ENCODE data around the gene EMD. TPM values are rescaled to one million over a fixed set of nuclear protein-coding genes. Genes with fewer than 3 reads are reported as not detected.
"Not testable (repeated sequence)": the region's sequence is repeated elsewhere in the genome, so short reads cannot be mapped to it uniquely, and the experiment has no call there.

The EMD gene
- total RNA-seq = 10 to 100 TPM; 14.1 to 19.5 TPM
- 10 to 100 TPM; 84.4 to 88.1 TPM for polyA plus RNA-seq (ENCODE audit: insufficient read length in 2 of 2)
- long read RNA-seq, donor 1, transcript EMD-202 (6 exons, 1,379 nt) = major isoform, 29 of 33 reads
- long read RNA-seq, donor 1, partial matches to known transcripts = 0 of 33 reads
- long read RNA-seq, donor 1, other reads (novel, unspliced or antisense) = 0 of 33 reads
- long read RNA-seq, donor 2, transcript EMD-202 (6 exons, 1,379 nt) = major isoform, 10 of 13 reads
- long read RNA-seq, donor 2, partial matches to known transcripts = 0 of 13 reads
- long read RNA-seq, donor 2, other reads (novel, unspliced or antisense) = 0 of 13 reads
- long read RNA-seq, donor 3, transcript EMD-202 (6 exons, 1,379 nt) = major isoform, 12 of 15 reads
- long read RNA-seq, donor 3, partial matches to known transcripts = 0 of 15 reads
- long read RNA-seq, donor 3, other reads (novel, unspliced or antisense) = 0 of 15 reads
- long read RNA-seq, donor 4, transcript EMD-202 (6 exons, 1,379 nt) = major isoform, 20 of 31 reads
- long read RNA-seq, donor 4, partial matches to known transcripts = 5 of 31 reads
- long read RNA-seq, donor 4, other reads (novel, unspliced or antisense) = 0 of 31 reads

DNA sequence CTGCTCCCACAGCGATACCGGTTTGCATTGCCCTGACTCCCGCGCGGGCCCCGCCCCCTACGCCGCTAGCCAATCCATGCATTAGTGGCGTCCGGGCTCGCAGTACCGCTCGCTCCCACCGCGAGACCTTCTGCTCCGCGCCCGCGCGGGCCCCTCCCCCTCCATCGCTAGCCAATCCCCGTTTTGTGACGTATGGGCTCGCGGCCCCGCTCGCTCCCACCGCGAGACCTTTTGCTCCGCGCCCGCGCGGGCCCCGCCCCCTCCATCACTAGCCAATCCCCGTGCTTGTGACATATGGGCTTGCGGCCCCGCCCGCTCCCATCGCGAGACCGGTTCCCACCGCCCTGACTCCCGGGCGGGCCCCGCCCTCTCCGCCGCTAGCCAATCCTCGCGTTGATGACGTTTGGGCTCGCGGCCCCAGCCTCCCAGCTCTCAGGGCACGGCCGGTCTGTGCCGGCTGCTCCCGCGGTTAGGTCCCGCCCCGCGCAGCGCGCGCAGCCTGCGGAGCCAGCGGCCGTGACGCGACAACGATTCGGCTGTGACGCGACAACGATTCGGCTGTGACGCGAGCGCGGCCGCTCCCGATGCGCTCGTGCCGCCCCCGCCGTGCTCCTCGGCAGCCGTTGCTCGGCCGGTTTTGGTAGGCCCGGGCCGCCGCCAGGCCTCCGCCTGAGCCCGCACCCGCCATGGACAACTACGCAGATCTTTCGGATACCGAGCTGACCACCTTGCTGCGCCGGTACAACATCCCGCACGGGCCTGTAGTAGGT is at the start of gene EMD:
Gene EMD (plus strand): TSS at position 497 of the 770 bp plus-strand sequence. CDS start 190 bp downstream, at position 687.
- H3K27me3 ChIP-seq (ENCODE audit: control insufficient read depth, insufficient read depth, low read length) = no peaks in the 10 kb centered on the region
- no peaks in the 10 kb centered on the region for H3K9me3 ChIP-seq (ENCODE audit: control insufficient read depth, insufficient read depth, low read length)
- H3K27ac ChIP-seq (ENCODE audit: low read depth, low read length) = peak within 1 kb of the TSS; percentile 94
- peaks cover 16% of the 10 kb centered on the region for H3K36me3 ChIP-seq (ENCODE audit: control insufficient read depth, insufficient read depth, low read length)
- WGBS (ENCODE audit: insufficient coverage) = 24% methylated on average over 103 of the region's 103 CpGs
- peak within 1 kb of the TSS; percentile 67 for H3K4me3 ChIP-seq (ENCODE audit: low read depth, low read length)
- peak in 5 of 6 donors; percentile 84 to 98 (median 89) for DNase-seq (ENCODE audit: low read depth in 4 of 6, low spot score in 6 of 6)
- peaks cover 35% of the 10 kb centered on the region for H3K4me1 ChIP-seq (ENCODE audit: control insufficient read depth, insufficient read depth, low read length)

DNA sequence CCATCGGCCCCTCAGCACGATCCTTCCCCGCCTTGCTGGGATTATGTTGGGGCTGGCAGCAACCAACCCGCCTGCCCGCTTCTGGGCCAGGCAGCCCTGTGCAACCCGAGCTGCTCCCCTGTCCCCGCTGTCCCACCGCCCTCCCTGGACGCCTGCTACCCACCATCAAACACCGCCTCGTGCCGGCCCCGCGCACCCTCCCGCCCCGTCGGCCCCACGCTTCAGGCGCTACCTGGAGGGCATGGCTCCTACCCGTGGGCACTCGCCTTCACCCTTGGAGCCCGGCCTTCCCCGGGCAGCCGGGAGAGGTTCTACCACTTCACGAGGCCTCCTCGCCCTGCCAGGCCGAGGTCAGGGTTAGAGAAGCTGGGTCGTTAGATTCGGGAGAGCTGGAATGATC is 46.5 kb upstream of the EMD start:
- Histone ChIP-seq H3K4me1 (ENCODE audit: control insufficient read depth, insufficient read depth, low read length) (peaks cover 4% of the 10 kb centered on the region), H3K36me3 (ENCODE audit: control insufficient read depth, insufficient read depth, low read length) (no peaks in the 10 kb centered on the region), H3K27ac (ENCODE audit: low read depth, low read length) (no peak overlapping the region), H3K9me3 (ENCODE audit: control insufficient read depth, insufficient read depth, low read length) (no peaks in the 10 kb centered on the region), H3K27me3 (ENCODE audit: control insufficient read depth, insufficient read depth, low read length) (no peaks in the 10 kb centered on the region), H3K4me3 (ENCODE audit: low read depth, low read length) (no peak overlapping the region)
- no peak for DNase-seq (ENCODE audit: low read depth in 4 of 6, low spot score in 6 of 6)
- WGBS (ENCODE audit: insufficient coverage) = 90% methylated on average over 29 of the region's 29 CpGs

DNA sequence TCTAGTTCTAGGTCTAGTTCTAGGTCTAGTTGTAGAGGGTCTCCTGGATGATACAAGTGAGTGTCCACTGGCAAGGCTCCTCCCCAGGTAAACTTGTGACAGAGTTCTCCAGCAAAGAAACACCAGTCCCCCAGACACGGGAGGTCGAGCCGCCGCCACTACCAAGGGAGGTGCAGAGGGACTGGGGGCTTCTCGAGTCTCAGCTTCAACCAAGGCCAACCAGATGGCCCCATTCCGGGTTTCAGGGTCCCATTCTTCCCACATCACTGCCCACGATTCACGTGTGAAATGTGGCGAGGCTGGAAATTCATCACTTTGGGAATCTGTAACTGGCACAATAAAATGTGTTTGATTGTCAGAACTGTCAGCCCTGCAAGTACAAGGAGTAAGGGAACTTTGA is 46.0 kb upstream of the EMD start:
- Histone ChIP-seq H3K9me3 (ENCODE audit: control insufficient read depth, insufficient read depth, low read length) (no peaks in the 10 kb centered on the region), H3K4me1 (ENCODE audit: control insufficient read depth, insufficient read depth, low read length) (peaks cover 4% of the 10 kb centered on the region), H3K27me3 (ENCODE audit: control insufficient read depth, insufficient read depth, low read length) (no peaks in the 10 kb centered on the region), H3K4me3 (ENCODE audit: low read depth, low read length) (no peak overlapping the region), H3K27ac (ENCODE audit: low read depth, low read length) (no peak overlapping the region), H3K36me3 (ENCODE audit: control insufficient read depth, insufficient read depth, low read length) (no peaks in the 10 kb centered on the region)
- DNase-seq (ENCODE audit: low read depth in 4 of 6, low spot score in 6 of 6) = no peak
- 83% methylated on average over 8 of the region's 9 CpGs for WGBS (ENCODE audit: insufficient coverage)

DNA sequence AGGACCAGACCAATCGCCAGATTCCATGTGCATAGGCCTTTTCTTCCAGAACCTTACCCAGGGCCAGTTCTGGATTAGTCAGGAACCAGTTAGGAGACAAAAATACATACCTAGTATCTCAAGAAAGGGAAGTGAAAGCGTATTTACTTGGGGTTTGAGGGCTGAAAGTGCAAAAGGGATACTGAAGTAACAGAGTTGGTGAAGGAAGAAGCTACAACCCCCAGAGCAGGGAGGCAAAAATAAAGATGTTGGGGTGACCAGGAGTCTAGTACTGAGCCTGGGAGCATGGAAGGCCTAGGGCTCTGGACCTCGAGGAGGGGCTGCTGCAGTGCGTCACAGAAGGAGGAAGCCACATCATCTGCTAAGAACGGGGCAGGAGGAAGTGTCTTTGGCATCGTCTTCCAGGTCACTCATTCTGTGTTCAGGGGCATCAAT is 45.2 kb upstream of the EMD start:
- peaks cover under 1% of the 10 kb centered on the region for H3K4me1 ChIP-seq (ENCODE audit: control insufficient read depth, insufficient read depth, low read length)
- no peaks in the 10 kb centered on the region for H3K9me3 ChIP-seq (ENCODE audit: control insufficient read depth, insufficient read depth, low read length)
- no peak for DNase-seq (ENCODE audit: low read depth in 4 of 6, low spot score in 6 of 6)
- no peaks in the 10 kb centered on the region for H3K36me3 ChIP-seq (ENCODE audit: control insufficient read depth, insufficient read depth, low read length)
- H3K27ac ChIP-seq (ENCODE audit: low read depth, low read length) = no peak overlapping the region
- no peaks in the 10 kb centered on the region for H3K27me3 ChIP-seq (ENCODE audit: control insufficient read depth, insufficient read depth, low read length)
- 70% methylated on average over 4 of the region's 6 CpGs for WGBS (ENCODE audit: insufficient coverage)
- H3K4me3 ChIP-seq (ENCODE audit: low read depth, low read length) = no peak overlapping the region

DNA sequence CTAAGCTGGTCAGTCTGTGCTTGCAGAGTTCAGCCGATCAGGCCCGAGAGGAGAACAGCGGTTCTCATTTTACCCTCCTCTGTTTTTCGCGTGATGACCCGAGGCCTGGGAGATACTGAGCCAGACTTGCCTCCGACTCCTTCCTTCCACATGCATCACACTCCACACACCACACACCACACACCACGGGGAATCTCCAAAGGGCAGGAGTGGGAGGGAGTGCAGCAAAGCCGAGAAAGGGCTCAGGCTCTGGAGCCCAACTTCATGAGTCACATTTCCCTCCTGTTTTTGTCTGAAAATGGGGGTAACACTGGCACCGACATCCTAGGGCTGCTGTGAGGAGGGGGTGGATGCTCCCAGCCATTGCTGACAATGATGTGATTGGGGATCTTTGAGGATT is 44.6 kb upstream of the EMD start:
- WGBS (ENCODE audit: insufficient coverage) = 89% methylated on average over 3 of the region's 10 CpGs
- Histone ChIP-seq H3K27me3 (ENCODE audit: control insufficient read depth, insufficient read depth, low read length) (no peaks in the 10 kb centered on the region), H3K4me3 (ENCODE audit: low read depth, low read length) (no peak overlapping the region), H3K27ac (ENCODE audit: low read depth, low read length) (no peak overlapping the region), H3K36me3 (ENCODE audit: control insufficient read depth, insufficient read depth, low read length) (no peaks in the 10 kb centered on the region), H3K9me3 (ENCODE audit: control insufficient read depth, insufficient read depth, low read length) (no peaks in the 10 kb centered on the region), H3K4me1 (ENCODE audit: control insufficient read depth, insufficient read depth, low read length) (no peaks in the 10 kb centered on the region)
- DNase-seq (ENCODE audit: low read depth in 4 of 6, low spot score in 6 of 6) = no peak

DNA sequence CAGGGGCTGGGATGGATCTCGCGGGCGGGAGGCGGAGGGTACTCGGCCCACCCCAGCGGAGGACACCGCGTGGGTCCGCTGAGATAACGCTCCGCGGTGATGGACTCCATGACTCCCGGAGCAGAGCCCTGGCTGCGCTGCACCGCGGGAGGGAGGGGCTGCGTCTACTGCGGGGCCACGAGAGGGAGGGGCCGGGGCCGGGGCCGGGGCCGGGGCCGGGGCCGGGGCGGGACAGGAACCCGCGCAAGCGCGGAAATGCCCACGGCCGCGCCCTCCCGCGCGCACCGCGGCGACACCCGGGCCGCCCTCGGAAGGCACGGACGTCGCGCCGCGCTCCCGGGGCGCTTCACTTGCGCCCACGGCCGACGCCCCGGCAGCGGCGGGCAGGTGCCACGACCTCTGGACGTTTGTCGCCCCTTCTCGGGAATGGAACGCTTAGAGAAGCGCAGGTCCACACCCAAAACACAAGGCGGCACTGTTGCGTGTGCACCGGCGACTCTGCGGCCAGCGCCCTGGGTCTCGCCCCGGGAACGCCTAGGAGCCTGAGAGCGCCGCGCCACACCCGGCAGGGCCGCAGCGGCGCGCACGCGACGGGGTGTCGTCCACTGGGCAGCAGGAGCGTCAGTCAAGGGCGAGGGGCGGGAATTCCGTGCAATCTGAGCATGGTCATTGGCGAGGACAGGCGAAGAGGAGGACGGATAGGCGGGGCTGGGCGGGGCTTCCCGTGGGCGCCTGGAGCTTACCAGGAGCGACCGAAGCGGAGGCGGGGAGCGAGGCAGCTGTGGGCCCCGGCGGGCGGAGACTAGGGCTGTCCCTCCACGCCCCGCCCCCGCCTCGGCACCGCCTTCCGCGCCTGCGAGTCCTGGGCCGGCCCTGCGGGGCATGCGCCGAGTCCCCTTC is 37.4 kb upstream of the EMD start:
- H3K4me1 ChIP-seq (ENCODE audit: control insufficient read depth, insufficient read depth, low read length); DNase-seq (ENCODE audit: low read depth in 4 of 6, low spot score in 6 of 6); H3K4me3 ChIP-seq (ENCODE audit: low read depth, low read length); H3K9me3 ChIP-seq (ENCODE audit: control insufficient read depth, insufficient read depth, low read length); H3K27ac ChIP-seq (ENCODE audit: low read depth, low read length); H3K36me3 ChIP-seq (ENCODE audit: control insufficient read depth, insufficient read depth, low read length); H3K27me3 ChIP-seq (ENCODE audit: control insufficient read depth, insufficient read depth, low read length): not testable (repeated sequence)
- WGBS (ENCODE audit: insufficient coverage) = no CpG with 5 or more reads among the region's 115 CpGs

DNA sequence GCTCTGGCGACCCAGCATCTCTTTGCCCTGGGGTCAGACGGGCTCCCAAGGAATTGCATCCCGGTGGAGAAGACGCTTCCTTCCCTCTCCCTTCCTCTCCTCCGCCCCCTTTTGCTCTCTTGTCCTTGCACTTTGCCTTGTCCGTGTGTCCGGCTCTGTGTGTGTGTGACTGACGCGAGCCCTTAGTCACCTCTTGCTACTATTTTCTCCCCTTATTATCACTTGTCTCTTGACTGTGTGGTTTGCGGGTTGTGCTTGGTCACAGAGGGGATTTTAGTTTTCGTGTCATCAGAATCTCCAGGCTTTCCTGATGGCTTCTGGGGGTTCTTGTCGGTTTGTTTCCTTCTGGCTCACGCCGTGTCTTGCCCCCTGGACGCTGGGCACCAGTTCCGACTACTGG is 36.0 kb upstream of the EMD start:
- not testable (repeated sequence) for H3K4me3 ChIP-seq (ENCODE audit: low read depth, low read length); H3K27ac ChIP-seq (ENCODE audit: low read depth, low read length); H3K27me3 ChIP-seq (ENCODE audit: control insufficient read depth, insufficient read depth, low read length); H3K9me3 ChIP-seq (ENCODE audit: control insufficient read depth, insufficient read depth, low read length); DNase-seq (ENCODE audit: low read depth in 4 of 6, low spot score in 6 of 6); H3K4me1 ChIP-seq (ENCODE audit: control insufficient read depth, insufficient read depth, low read length); H3K36me3 ChIP-seq (ENCODE audit: control insufficient read depth, insufficient read depth, low read length)
- WGBS (ENCODE audit: insufficient coverage) = no CpG with 5 or more reads among the region's 16 CpGs

DNA sequence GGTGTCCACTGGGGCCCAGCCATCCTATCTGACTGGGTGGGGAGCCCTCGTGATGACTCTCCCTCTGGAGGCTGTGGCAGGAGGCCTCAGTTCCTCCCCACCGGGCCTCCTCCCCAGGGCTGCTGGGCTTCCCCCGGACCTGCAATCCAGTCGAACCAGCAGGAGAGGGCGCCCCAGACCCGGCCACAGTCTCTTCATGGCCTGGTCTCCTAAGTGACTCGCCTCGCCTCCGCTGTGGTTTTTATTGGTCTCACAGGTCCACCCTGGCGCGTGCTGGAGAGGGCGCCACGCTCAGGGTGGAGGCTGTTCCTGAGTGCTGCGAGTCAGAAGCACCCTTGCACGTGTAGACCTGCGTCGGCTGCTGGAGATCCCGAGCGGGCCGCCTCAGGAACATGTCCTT is 35.5 kb upstream of the EMD start:
- H3K36me3 ChIP-seq (ENCODE audit: control insufficient read depth, insufficient read depth, low read length); H3K9me3 ChIP-seq (ENCODE audit: control insufficient read depth, insufficient read depth, low read length); H3K4me1 ChIP-seq (ENCODE audit: control insufficient read depth, insufficient read depth, low read length); DNase-seq (ENCODE audit: low read depth in 4 of 6, low spot score in 6 of 6); H3K27me3 ChIP-seq (ENCODE audit: control insufficient read depth, insufficient read depth, low read length); H3K27ac ChIP-seq (ENCODE audit: low read depth, low read length); H3K4me3 ChIP-seq (ENCODE audit: low read depth, low read length): not testable (repeated sequence)
- WGBS (ENCODE audit: insufficient coverage) = no CpG with 5 or more reads among the region's 20 CpGs

DNA sequence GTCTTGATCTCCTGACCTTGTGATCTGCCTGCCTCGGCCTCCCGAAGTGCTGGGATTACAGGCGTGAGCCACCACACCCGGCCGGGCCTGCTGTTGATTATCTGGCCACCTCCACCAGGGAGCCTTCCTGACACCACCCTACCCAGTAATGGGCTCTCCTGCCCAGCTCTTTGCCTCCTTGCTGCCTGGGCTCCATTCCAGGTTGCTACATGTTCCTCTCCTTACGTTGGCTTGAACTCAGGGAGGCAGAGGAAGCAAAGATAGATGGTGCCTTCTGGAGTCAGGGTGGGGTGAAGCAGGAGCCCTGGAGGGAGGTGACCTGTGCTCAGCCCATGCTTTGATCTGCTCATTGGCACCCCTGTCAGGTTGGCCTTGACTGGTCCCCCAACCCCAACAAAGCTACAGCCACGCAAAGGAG is 31.0 kb upstream of the EMD start:
- H3K4me3 ChIP-seq (ENCODE audit: low read depth, low read length) = no peak overlapping the region
- H3K9me3 ChIP-seq (ENCODE audit: control insufficient read depth, insufficient read depth, low read length) = no peaks in the 10 kb centered on the region
- H3K36me3 ChIP-seq (ENCODE audit: control insufficient read depth, insufficient read depth, low read length) = peaks cover 51% of the 10 kb centered on the region
- DNase-seq (ENCODE audit: low read depth in 4 of 6, low spot score in 6 of 6) = no peak
- H3K27ac ChIP-seq (ENCODE audit: low read depth, low read length) = no peak overlapping the region
- no peaks in the 10 kb centered on the region for H3K27me3 ChIP-seq (ENCODE audit: control insufficient read depth, insufficient read depth, low read length)
- no peaks in the 10 kb centered on the region for H3K4me1 ChIP-seq (ENCODE audit: control insufficient read depth, insufficient read depth, low read length)
- WGBS (ENCODE audit: insufficient coverage) = 89% methylated on average over 5 of the region's 7 CpGs
